CD4-positive, alpha-beta T cell (primary cell): ENCODE measurements around the gene SRRM5. TPM values are rescaled to one million over a fixed set of nuclear protein-coding genes. Genes with fewer than 3 reads are reported as not detected.

Experiments
- ATAC-seq: fragments of 200-7000 bp; cut with Tn5 transposase; one replicate; pipeline ENCODE4 v1.10.0; 2022; ENCODE audit warnings: mild to moderate bottlenecking; ENCODE audit not compliant: poor library complexity
- CTCF ChIA-PET: fragments of 350-600 bp; sonication (Branson Sonifier 250); formaldehyde crosslinking; loops from one replicate; lab custom pipeline; 2021; ENCODE audit warnings: antibody characterized with exemption, inconsistent platforms; lab: Charles Lee
- POLR2A ChIA-PET: fragments of 350-600 bp; sonication (Branson Sonifier 250); formaldehyde crosslinking; loops from one replicate; lab custom pipeline; 2021; ENCODE audit warnings: antibody characterized with exemption, inconsistent platforms; lab: Charles Lee
- DNase-seq, 14 experiments: peaks; one replicate each; pipeline ENCODE4 v3.0.0-alpha.2; 2013 to 2020; ENCODE audit warnings: mixed read lengths in 2 of 14
- H3K27ac ChIP-seq, 2 donors: one replicate each; pipeline versions ENCODE4 v1.5.1 to v1.7.0; 2013; ENCODE audit warnings: low read length in 2 of 2, low read depth in 1 of 2, mild to moderate bottlenecking in 1 of 2
- H3K27me3 ChIP-seq, 2 experiments: 1 replicate in 1 of 2; 2 replicates in 1 of 2; pipeline versions ENCODE4 v1.6.1 to v1.7.0; 2013; ENCODE audit warnings: low read length in 2 of 2, control low read depth in 1 of 2, mild to moderate bottlenecking in 1 of 2, moderate library complexity in 1 of 2; ENCODE audit not compliant: insufficient read depth in 2 of 2, control insufficient read depth in 1 of 2
- H3K36me3 ChIP-seq: one replicate; pipeline ENCODE4 v1.6.1; 2013; ENCODE audit warnings: low read length, control low read depth; ENCODE audit not compliant: insufficient read depth
- H3K4me1 ChIP-seq: one replicate; pipeline ENCODE4 v1.6.1; 2013; ENCODE audit warnings: low read length, control low read depth; ENCODE audit not compliant: insufficient read depth
- H3K4me3 ChIP-seq: one replicate; pipeline ENCODE4 v1.5.1; 2013; ENCODE audit warnings: mild to moderate bottlenecking, low read length, moderate library complexity
- H3K9me3 ChIP-seq, 2 experiments: 1 replicate in 1 of 2; 2 replicates in 1 of 2; pipeline versions ENCODE4 v1.6.1 to v1.7.0; 2013; ENCODE audit warnings: low read length in 2 of 2, mild to moderate bottlenecking in 2 of 2, control low read depth in 1 of 2, moderate library complexity in 1 of 2; ENCODE audit not compliant: control insufficient read depth in 1 of 2, insufficient read depth in 1 of 2
- H3K27ac Mint-ChIP-seq: one replicate; pipeline ENCODE4 v1.8.0; 2020; ENCODE audit warnings: mixed read lengths
- H3K27me3 Mint-ChIP-seq: one replicate; pipeline ENCODE4 v1.8.0; 2021; ENCODE audit warnings: mixed read lengths
- H3K36me3 Mint-ChIP-seq: one replicate; pipeline ENCODE4 v1.8.0; 2021; ENCODE audit warnings: low read depth, mixed read lengths
- H3K4me1 Mint-ChIP-seq: one replicate; pipeline ENCODE4 v1.8.0; 2021; ENCODE audit warnings: low read depth, mixed read lengths
- H3K4me3 Mint-ChIP-seq: one replicate; pipeline ENCODE4 v1.8.0; 2020; ENCODE audit warnings: mild to moderate bottlenecking, mixed read lengths
- H3K9me3 Mint-ChIP-seq: one replicate; pipeline ENCODE4 v1.8.0; 2020; ENCODE audit warnings: mixed read lengths
- intact Hi-C, 2 experiments: fragments of 100-400 bp; cut with DNase I in 1 of 2; cut with micrococcal nuclease in 1 of 2; formaldehyde crosslinking; loops; one replicate each; pipeline versions ENCODE4 v1.15.1 to v1.9.0; 2023 to 2025; cut with DNase I, micrococcal nuclease
- total RNA-seq, 174 experiments: library from RNA in 2 of 174; stranded (reverse) in 2 of 174; gene quantifications; one replicate each; pipeline ENCODE4 v1.2.3 and lab custom pipeline; 2021 to 2026
- TF ChIP-seq, protein P1 (sequence below): fragments of 200-600 bp; IDR thresholded peaks from one replicate; pipeline ENCODE4 v1.8.0; 2022; ENCODE audit warnings: antibody characterized with exemption, mild to moderate bottlenecking

The SRRM5 gene
- total RNA-seq, 2 experiments from 2014 or later: 0.25 to 0.56 TPM

DNA sequence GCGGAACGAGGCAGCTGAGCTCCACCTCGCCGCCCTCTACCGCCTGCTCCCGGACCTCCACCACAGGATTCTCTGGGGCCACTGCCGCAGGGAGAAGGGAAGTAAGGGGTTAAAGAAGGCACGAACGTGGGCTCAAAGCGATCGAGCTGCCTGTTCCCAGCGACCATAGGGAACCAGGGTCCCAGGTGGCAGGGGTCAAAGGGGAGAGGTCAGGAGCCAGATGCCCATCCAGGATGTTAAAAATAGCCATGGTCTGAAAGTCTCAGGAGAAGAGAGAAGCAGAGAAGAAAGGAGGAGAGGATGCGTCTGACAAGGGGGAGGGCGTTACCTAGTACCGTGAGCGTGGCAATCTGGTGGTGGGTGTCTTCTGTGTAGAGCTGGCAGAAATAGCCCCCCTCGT, 14.9 kb downstream of the SRRM5 start:
- no peaks in the 10 kb centered on the region for H3K36me3 Mint-ChIP-seq
- no peak for ATAC-seq
- no peak overlapping the region for H3K4me3 Mint-ChIP-seq
- CTCF ChIA-PET: interaction anchor here (1.3 kb wide), 1 partner anchor 72 kb away, joined by 4 read pairs; no protein-coding TSS in a partner anchor
- TF ChIP-seq, protein P1, sequence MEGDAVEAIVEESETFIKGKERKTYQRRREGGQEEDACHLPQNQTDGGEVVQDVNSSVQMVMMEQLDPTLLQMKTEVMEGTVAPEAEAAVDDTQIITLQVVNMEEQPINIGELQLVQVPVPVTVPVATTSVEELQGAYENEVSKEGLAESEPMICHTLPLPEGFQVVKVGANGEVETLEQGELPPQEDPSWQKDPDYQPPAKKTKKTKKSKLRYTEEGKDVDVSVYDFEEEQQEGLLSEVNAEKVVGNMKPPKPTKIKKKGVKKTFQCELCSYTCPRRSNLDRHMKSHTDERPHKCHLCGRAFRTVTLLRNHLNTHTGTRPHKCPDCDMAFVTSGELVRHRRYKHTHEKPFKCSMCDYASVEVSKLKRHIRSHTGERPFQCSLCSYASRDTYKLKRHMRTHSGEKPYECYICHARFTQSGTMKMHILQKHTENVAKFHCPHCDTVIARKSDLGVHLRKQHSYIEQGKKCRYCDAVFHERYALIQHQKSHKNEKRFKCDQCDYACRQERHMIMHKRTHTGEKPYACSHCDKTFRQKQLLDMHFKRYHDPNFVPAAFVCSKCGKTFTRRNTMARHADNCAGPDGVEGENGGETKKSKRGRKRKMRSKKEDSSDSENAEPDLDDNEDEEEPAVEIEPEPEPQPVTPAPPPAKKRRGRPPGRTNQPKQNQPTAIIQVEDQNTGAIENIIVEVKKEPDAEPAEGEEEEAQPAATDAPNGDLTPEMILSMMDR: no peak
- no peak overlapping the region for H3K27ac ChIP-seq
- H3K9me3 ChIP-seq: peaks cover 0 to 4% of the 10 kb centered on the region in 2 experiments
- H3K9me3 Mint-ChIP-seq: no peaks in the 10 kb centered on the region
- H3K27me3 ChIP-seq: peaks cover 0 to 6% of the 10 kb centered on the region in 2 experiments
- no peak for DNase-seq
- intact Hi-C loops: no loop called here
- H3K36me3 ChIP-seq: no peaks in the 10 kb centered on the region
- no peak overlapping the region for H3K27ac Mint-ChIP-seq
- H3K4me1 ChIP-seq: peaks cover 18% of the 10 kb centered on the region
- H3K27me3 Mint-ChIP-seq: peaks cover 7% of the 10 kb centered on the region
- H3K4me3 ChIP-seq: no peak overlapping the region
- peaks cover 23% of the 10 kb centered on the region for H3K4me1 Mint-ChIP-seq
- POLR2A ChIA-PET: interaction anchor here (0.8 to 1.2 kb wide), 2 partner anchors 42 to 127 kb away, joined by 3 to 5 read pairs; no protein-coding TSS in a partner anchor

DNA sequence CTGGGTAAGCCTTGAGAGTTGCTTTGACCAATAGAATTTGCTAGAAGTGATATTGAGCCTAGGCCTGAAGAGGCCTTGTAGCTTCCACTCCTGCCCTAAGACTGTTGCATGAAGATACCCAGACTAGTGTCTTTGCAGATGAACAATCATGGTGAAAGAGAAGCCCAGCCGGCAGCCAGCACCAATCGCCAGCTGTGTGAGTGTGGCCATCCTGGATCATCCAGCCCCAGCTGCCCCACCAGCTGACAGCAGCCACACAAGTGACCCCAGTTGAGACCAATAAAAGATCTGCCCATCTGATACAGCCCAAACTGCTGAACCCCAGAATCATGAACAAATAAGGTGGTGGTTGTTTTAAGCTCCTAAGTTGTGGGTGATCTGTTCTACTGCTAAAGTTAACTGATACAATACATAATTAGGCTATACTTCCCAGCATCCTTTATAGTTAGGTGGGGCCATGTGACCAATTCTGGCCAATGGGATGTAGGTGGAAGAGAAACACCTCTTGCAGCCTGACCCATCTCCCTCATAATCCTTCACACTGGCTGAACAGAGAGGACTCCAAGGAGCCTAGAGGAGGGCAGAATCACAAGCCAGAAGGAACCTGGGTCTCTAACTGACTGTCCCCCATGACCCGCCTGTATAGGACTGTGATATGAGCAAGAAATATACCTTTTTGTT, 16.9 kb downstream of the SRRM5 start:
- H3K27ac ChIP-seq: no peak overlapping the region
- TF ChIP-seq, protein P1: no peak
- H3K4me1 ChIP-seq: peaks cover 18% of the 10 kb centered on the region
- peaks cover 15% of the 10 kb centered on the region for H3K27me3 Mint-ChIP-seq
- no peak overlapping the region for H3K4me3 Mint-ChIP-seq
- peaks cover 0 to 6% of the 10 kb centered on the region in 2 experiments for H3K27me3 ChIP-seq
- ATAC-seq (no peak), DNase-seq (no peak)
- no peak overlapping the region for H3K27ac Mint-ChIP-seq
- H3K4me3 ChIP-seq: no peak overlapping the region
- H3K36me3 ChIP-seq: no peaks in the 10 kb centered on the region
- H3K36me3 Mint-ChIP-seq: no peaks in the 10 kb centered on the region
- peaks cover 22% of the 10 kb centered on the region for H3K4me1 Mint-ChIP-seq
- no peaks in the 10 kb centered on the region for H3K9me3 Mint-ChIP-seq
- POLR2A ChIA-PET: no interaction called here
- intact Hi-C loops: no loop called here
- CTCF ChIA-PET: no interaction called here
- H3K9me3 ChIP-seq: peaks cover 0 to 4% of the 10 kb centered on the region in 2 experiments

DNA sequence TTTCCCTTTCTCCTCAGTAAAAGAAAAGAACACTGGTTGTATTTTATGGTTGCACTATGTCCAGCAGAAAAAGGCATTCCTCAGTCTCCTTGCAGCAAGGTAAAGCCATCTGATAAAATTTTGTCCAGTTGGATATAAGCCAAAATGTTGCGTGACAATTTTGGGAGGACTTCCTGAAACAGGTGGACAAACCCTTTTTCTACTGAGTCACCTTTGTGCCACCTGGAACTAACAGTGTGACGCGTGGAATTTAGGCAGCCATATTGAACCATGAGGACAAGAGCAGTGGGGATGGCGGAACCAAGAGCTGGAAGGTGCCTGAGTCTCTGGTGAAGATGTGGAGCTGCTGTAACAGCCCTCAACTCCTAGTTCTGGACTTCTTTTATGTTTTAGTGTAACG, 19.6 kb downstream of the SRRM5 start:
- H3K27me3 ChIP-seq: peaks cover 11 to 13% of the 10 kb centered on the region in 2 experiments
- ChIA-PET CTCF (no interaction called here), POLR2A (no interaction called here)
- peaks cover 4% of the 10 kb centered on the region for H3K4me1 ChIP-seq
- no peak overlapping the region for H3K4me3 ChIP-seq
- no peak overlapping the region for H3K4me3 Mint-ChIP-seq
- TF ChIP-seq, protein P1: no peak
- H3K4me1 Mint-ChIP-seq: peaks cover 5% of the 10 kb centered on the region
- H3K27me3 Mint-ChIP-seq: peaks cover 19% of the 10 kb centered on the region
- no peaks in the 10 kb centered on the region for H3K9me3 ChIP-seq
- no peak overlapping the region for H3K27ac ChIP-seq
- H3K9me3 Mint-ChIP-seq: no peaks in the 10 kb centered on the region
- ATAC-seq (no peak), DNase-seq (no peak)
- intact Hi-C loops: loop anchor here in 1 of 2 experiments (5.0 kb wide), 1 partner anchor 81 kb away; no protein-coding TSS in a partner anchor
- H3K27ac Mint-ChIP-seq: no peak overlapping the region
- no peaks in the 10 kb centered on the region for H3K36me3 Mint-ChIP-seq
- no peaks in the 10 kb centered on the region for H3K36me3 ChIP-seq
